Activated CD4-positive, alpha-beta T cell treated with anti-CD3 and anti-CD28 coated beads, Interleukin-2, amount 50 U/mL, for 4 hours (primary cell): ENCODE results near the gene HMX1.

Experiments
- DNase-seq, 2 experiments: peaks; one replicate each; pipeline ENCODE4 v3.0.0-alpha.2; 2020

HMX1 gene

GRCh38 chr4:8891646-8892555, 20.3 kb upstream of the HMX1 start:
- no peak for DNase-seq

DNA sequence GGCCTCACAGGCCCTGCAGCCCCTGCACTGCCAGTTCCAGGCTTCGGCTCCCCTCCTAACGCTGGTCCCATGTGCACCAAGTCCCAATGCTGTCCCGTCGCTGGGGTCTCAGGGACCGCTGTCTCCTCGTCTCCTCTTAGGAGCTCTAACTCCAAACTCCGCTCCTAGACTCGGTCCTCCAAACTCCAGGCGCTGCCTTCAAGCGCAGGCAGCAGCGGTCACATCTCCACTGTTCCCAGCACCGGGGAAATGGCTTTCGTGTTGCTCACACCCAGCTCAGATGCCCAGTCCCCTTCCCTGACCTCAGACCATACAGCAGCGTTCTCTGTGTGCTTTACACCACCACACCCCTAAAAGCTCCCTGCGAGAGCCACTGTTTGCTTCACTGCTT, 19.6 kb upstream of the HMX1 start:
- no peak for DNase-seq

DNA sequence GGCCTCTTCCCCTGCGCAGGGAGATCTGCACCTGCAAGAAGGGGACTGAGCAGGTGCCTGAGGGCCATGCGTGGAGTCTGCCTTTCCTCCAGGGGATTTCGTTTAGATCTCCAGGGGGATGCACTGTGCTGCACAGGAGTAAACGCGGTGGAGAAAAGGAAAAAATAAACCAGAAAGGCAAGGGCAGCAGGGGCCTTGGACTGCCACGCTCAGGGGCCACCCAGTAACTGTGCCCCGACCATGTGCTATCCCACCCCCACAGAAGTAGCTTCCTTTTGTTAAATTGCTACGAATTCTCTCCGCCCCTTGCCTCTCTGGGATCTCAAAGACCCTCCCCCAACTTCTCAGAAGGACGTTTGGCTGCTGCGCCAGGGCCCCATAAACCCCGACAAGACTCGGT, 17.2 kb upstream of the HMX1 start:
- no peak for DNase-seq

GRCh38 chr4:8886612-8887406, 15.2 kb upstream of the HMX1 start:
- DNase-seq = no peak

DNA sequence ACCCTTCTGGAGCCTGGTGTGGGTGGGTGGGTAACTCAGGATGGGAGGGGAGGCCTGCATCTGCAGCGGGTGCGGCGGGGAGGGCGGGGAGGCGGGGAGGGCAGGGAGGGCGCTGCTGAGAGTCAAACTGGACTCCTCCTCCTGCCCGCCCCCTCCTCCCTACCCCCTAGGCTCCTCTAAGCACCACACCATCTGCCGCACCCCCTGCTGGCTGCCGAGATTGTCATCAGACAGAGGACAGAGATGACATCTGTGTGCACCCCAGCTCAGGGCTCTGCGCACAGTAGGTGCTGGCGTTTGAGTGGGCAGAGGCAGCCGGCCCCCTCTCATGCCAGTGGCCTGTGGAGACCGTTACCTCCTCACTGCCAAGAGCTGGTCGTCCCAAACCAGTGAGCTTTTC, 10.6 kb upstream of the HMX1 start:
- DNase-seq = no peak

DNA sequence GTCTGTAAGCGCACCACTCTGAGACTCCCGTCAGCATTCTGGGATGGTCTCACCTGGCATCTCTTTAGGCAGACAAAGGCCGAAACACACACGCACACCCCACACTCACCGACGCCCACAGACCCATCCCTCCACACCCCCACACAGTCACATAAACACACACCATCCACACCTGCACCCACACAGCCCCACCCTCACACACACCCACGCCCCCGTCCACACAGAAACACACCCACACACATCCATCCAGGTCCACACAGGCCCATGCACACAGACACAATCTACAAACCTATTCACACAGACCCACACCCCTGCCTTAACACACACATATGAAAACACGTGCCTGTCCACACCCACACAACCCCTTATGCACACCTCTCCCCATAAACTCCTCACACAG, 9.2 kb upstream of the HMX1 start:
- DNase-seq = no peak

DNA sequence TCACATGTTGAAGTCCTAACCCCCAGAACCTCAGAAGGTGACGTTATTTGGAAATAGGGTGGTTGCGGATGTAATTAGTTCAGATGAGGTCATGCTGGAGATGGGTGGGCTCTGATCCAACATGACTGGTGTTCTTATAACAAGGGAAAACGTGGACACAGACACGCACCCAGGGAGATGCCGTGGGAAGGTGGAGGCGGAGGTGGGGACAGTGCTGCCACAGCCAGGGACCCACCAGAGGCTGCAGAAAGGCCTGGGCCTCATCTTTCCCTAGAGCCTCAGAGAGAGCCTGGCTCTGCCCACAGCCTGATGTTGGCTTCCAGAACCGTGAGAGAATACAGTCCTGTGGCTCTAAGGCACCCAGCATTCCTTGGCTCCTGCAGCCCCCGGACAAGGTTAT, 7.9 kb upstream of the HMX1 start:
- no peak for DNase-seq

- DNase-seq = no peak
Measured at GRCh38 chr4:8878421-8878820, 6.8 kb upstream of the HMX1 start.

DNA sequence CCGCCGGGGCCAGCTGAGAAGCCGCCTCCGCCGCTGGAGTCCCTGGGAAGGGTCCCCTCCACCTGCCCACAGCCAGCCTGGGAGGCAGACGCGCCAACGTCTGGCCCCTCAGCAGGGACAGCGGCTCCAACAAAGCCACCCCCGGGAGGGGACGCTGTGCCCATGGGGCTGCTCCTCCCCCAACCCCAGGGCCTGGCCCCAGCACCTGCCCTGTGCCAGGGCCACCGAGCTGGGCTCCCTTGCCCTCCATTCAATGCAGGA, 6.1 kb upstream of the HMX1 start:
- DNase-seq = no peak

DNA sequence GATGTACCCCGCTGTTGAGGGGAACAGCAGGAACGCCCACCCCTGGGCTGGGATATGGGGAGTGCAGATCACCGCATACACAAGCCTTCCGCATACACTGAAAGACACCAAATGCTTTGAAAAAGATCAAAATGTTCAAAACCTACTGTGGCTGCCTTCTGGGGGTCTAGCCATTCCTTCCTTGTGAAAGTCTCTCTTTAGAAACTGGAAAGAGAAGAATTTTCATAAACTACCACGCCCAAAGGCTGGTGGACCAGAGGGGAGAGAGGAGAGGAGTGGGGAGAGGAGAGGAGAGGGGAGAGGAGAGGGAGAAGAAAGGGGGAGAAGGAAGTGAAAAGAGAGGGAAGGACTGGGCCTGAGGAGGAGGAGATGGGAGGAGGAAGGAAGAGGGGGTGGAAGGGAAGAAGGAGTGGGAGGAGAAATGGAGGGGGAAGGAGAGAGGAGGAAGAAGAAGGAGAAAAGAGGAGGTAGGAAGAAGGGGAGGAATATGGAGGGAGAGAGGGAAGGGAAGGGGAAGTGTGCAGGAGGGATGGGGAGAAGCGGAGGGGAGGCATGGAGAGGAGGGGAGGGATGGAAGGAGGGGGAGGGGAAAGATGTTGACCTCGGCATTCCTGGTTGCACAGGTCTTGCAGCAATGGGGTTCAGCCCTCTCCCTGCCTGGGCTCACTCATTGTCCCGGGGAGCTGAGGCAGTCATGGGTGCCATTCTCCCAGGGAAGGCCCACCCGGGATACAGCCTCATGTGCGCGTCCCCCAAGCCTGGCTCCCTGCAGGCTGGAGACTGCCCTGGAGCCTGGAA, 5.5 kb upstream of the HMX1 start:
- no peak for DNase-seq

DNA sequence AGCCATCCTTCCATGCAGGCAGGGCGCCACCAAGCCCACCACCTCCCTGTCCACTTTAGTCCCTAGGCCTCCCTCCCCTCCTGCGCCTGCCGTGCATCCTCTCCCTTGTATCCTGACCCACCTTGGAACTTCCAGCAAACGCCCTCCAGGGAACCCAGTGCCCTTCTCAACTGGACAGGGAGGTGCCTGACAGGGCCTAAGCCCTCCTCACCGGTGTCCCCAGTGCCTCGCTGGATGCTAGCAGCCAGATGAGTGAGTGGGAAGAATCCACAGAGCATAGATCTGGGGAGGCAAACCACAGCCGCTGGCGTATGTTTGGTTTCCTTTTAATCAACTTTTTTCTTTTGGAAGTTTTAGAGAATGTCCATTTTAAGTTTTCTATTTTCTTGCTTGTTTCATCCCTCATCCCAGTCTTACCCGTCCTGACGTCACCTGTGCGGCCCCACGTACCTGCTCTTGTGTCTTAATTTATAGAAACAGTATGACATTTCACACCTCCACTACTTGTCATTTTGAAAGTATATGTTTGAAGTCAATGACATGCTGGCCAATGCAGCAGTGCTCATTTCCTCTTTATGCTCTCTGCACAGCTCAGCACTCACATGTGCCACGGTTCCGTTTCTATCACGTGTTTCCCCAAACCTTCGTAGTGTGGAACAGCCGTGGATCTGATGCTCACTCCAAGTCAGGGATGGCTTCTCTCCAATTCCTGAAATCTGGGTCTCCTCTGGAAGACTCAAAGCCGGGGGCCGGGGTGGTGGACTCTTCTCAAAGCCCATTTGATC, 3.4 kb upstream of the HMX1 start:
- DNase-seq = no peak

GRCh38 chr4:8874003-8874895, 2.6 kb upstream of the HMX1 start:
- DNase-seq = no peak

- DNase-seq = no peak
Measured at GRCh38 chr4:8872402-8873291, 1.0 kb upstream of the HMX1 start.

GRCh38 chr4:8870647-8871416, 807 bp downstream of the HMX1 start:
- DNase-seq = no peak

- DNase-seq = no peak
Measured at GRCh38 chr4:8869898-8870646, 1.6 kb downstream of the HMX1 start.

DNA sequence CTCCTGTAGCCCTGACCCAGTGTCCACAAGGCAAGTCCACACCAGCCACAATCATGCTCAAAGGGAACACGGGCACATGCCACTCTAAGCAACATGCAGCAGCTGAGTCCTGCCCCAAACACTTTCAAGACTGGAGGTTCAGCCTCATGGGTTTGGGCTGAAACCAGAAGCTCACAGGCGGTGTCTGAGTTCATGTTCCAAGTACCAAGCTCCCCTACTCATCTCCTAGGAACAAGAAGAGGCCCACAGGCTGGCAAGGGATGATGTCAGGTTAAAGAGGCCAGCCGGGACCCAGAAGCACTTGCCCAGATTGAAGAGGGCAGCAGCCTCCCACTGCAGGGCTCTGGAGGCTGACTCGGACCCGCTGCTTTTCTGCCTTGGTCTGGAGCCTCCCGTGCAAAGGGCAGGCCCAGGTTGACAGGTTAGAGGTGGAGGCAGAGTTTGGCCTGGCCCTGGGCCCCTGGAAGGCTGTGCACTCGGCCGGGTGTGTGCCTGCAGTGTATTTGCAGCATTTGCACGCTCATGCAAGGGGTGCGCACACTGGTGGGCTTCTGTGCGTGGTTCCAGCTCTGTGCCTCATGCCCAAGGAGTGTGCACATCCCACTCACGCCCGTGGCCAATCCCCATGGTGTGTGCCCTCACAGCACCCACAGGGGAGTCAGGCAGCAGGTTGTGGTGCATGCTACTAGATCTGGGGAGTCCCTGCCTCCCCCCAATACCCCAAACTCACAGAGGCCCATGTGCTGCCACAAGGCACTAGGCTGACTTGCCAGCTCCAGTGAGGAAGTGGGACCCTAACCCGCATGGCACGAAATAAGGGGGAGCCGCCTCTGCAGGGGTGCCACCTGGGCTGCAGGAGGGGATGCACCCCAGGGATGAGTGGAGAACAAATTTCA, 2.4 kb downstream of the HMX1 start:
- no peak for DNase-seq

DNA sequence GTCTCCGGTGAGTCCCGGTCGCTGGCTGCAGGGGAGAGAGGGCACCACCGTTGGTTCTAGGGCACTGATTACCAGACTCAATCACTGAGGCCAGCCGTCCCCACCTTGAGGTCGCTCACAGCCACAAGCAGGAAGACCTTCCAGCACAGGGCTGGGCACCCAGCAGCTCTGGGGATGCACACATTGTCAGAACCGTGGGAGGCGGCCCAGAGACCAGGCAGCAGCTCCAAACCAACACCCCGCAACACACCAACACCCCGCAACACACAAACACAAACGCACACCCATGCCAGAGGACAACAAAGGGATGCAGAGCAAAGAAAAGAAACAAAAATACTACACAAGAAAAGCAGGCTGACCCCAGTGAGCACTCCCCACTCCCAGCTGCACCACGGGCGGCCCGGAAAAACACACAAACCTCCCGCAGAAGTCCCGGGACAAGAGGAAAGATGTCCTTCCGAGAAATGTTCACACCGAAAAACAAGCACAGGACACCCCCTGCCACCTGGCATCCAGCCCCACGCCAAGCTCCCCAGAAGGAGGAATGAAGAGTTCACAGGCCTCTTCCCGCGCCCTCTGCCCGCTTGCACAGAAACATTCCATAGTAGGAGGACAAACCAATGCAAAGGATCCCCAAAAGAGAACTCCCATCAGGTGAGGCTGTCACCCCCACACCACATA, 3.2 kb downstream of the HMX1 start:
- DNase-seq = no peak
